Measurements from ENCODE around the gene TNIK.

DNA sequence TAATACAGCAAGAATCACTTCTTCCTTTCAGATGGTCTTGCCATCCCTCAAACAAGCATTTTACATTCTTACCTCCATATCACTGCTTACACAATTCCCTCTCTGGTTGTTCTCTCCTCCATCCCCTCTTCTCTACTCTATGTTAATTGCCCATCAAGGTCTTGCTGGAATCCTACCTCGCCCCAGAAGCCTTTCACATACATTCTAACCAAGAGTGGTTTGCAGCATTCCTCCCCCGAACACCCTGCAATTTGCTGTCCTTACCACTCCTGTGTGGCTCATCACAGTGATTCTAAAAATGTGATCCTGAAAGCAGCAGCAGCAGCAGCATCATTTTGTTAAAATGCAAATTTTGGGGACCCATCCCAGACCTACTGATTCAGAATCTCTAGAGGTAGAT is 30.6 kb downstream of the TNIK start:
- TF ChIP-seq, protein P1, sequence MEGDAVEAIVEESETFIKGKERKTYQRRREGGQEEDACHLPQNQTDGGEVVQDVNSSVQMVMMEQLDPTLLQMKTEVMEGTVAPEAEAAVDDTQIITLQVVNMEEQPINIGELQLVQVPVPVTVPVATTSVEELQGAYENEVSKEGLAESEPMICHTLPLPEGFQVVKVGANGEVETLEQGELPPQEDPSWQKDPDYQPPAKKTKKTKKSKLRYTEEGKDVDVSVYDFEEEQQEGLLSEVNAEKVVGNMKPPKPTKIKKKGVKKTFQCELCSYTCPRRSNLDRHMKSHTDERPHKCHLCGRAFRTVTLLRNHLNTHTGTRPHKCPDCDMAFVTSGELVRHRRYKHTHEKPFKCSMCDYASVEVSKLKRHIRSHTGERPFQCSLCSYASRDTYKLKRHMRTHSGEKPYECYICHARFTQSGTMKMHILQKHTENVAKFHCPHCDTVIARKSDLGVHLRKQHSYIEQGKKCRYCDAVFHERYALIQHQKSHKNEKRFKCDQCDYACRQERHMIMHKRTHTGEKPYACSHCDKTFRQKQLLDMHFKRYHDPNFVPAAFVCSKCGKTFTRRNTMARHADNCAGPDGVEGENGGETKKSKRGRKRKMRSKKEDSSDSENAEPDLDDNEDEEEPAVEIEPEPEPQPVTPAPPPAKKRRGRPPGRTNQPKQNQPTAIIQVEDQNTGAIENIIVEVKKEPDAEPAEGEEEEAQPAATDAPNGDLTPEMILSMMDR (IDR thresholded peaks at IDR 0.05): no peak
- TF ChIP-seq POLR2AphosphoS5 (IDR thresholded peaks at IDR 0.05): no peak

Data from breast epithelium (tissue), 3 donors.